Stimulated activated CD8-positive, alpha-beta memory T cell treated with anti-CD3 and anti-CD28 coated beads, Interleukin-7, amount 100 ng/mL, for 48 hours (primary cell): Measurements from ENCODE around the gene KPNA5.

ENCODE experiments used
- DNase-seq, 2 donors: peaks; one replicate each; pipeline ENCODE4 v3.0.0-alpha.2; 2020; ENCODE audit warnings: low read depth in 1 of 2; ENCODE audit errors: extremely low read depth in 1 of 2

KPNA5 gene

DNA sequence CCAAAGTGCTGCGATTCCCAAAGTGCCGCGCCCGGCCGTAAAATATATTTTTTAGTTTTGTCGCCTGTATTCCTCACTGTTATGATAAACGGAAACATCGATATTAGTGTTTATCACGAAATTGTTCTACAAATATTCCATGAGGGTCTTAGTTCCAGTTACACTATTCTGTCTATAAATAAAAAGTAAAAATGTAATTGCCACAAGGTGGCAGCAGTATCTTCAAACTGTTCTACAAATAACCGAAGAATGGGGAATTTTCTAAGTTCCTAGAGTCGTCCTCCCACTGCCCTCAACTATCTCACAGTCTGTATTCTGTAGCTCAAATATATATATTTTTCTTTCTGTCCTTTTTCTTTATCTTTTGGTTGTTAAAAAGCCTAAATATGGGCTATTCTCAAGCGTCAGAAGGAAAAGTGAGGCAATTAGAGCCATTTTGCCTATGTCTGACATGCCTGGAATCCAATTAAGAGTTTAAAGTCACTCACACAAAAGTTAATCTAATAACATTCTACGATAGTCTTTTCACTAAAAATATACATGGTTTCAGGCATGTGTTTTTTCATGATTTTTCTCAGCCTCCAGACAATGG lies 98.7 kb downstream of the KPNA5 start:
- no peak for DNase-seq

DNA sequence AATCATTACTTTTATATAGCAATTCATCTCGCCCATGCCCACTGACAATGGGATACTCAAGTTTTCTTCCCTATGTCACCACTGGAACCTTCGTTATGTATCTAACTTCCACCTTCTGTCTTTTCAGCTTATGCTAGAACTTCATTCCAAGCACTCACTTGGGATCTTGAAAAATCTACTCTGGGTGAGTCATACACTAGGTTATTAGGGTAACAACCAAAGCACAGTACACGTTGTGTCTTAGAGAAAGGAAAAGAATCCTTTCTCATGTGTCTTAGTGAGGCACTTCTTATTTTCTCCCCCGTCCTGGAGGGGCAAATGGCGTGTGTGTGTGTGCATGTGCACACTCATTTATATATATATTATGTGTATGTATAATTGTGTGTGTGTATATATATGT lies 102.8 kb downstream of the KPNA5 start:
- no peak for DNase-seq
